Measurements from ENCODE around the gene QSOX1. TPM values are rescaled to one million over a fixed set of nuclear protein-coding genes. Genes with fewer than 3 reads are reported as not detected.

QSOX1 gene
- total and polyA plus RNA-seq, 2 of the 4 experiments (the other 2 are of a cell fraction): 102 to 791 TPM

DNA sequence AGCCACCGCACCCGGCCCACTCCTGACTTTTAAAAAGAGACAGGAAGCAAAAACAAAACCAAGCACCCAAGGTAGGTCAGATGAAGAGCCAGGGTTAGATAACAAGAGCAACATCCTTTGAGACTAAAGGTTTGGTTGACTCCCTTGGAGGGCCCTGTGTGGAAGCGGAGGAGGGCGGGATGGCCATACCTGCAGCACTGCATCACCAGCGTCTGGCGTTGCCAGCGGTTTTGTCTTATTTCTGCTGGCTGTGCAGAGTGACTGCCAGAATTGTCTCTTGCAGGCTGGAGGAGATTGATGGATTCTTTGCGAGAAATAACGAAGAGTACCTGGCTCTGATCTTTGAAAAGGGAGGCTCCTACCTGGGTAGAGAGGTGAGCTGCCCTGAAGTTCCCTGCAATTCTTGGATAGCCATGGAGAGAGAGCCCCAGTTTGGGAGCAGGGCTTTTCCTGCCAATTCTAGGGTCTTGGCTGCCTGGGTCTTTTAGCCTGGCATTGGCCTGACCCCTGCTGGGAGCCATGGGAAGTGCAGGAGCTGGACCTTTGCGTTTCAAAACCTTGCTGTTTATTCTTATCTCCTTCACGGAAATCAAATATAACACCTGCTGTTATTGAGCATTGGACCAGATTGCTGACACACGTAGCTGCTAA, 24.0 kb downstream of the QSOX1 start:
- H3K79me1 ChIP-seq (ENCODE audit: low read depth in 1 of 2, low read length in 2 of 2): peaks cover 13 to 51% of the 10 kb centered on the region in 2 experiments
- no peaks in the 10 kb centered on the region for H3K9me3 ChIP-seq (ENCODE audit: control insufficient read depth, insufficient read depth, low read length)
- peaks cover 8% of the 10 kb centered on the region for H3K9me1 ChIP-seq (ENCODE audit: insufficient read depth, low read length)
- no peak overlapping the region for H3K4ac ChIP-seq (ENCODE audit: low read depth, low read length)
- no peak overlapping the region for H3K4me3 ChIP-seq (ENCODE audit: insufficient read depth, low read depth, low read length)
- peak; percentile 43 for DNase-seq
- TF ChIP-seq SMC3 (IDR thresholded peaks at IDR 0.05; ENCODE audit: low read depth, low read length) (peak; percentile 77), BHLHE40 (IDR thresholded peaks at IDR 0.05; ENCODE audit: low read depth, low read length) (no peak), RFX5 (IDR thresholded peaks at IDR 0.05; ENCODE audit: low read depth, low read length) (no peak), CHD1 (IDR thresholded peaks at IDR 0.05; ENCODE audit: low read depth, low read length) (no peak), RAD21 (IDR thresholded peaks at IDR 0.05; ENCODE audit: low read length) (peak; percentile 93), CEBPB (IDR thresholded peaks at IDR 0.05; ENCODE audit: low read depth, low read length) (no peak)
- TF ChIP-seq, protein P1, sequence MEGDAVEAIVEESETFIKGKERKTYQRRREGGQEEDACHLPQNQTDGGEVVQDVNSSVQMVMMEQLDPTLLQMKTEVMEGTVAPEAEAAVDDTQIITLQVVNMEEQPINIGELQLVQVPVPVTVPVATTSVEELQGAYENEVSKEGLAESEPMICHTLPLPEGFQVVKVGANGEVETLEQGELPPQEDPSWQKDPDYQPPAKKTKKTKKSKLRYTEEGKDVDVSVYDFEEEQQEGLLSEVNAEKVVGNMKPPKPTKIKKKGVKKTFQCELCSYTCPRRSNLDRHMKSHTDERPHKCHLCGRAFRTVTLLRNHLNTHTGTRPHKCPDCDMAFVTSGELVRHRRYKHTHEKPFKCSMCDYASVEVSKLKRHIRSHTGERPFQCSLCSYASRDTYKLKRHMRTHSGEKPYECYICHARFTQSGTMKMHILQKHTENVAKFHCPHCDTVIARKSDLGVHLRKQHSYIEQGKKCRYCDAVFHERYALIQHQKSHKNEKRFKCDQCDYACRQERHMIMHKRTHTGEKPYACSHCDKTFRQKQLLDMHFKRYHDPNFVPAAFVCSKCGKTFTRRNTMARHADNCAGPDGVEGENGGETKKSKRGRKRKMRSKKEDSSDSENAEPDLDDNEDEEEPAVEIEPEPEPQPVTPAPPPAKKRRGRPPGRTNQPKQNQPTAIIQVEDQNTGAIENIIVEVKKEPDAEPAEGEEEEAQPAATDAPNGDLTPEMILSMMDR (conservative IDR thresholded peaks at IDR 0.05; ENCODE audit: low read depth, low read length): peak; percentile 82
- TF ChIP-seq, protein P2, sequence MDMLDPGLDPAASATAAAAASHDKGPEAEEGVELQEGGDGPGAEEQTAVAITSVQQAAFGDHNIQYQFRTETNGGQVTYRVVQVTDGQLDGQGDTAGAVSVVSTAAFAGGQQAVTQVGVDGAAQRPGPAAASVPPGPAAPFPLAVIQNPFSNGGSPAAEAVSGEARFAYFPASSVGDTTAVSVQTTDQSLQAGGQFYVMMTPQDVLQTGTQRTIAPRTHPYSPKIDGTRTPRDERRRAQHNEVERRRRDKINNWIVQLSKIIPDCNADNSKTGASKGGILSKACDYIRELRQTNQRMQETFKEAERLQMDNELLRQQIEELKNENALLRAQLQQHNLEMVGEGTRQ (IDR thresholded peaks at IDR 0.05; ENCODE audit: low read depth, low read length): no peak
- no peak overlapping the region for H2BK5ac ChIP-seq (ENCODE audit: low read depth, low read length, poor library complexity, severe bottlenecking)
- no peak overlapping the region for H2BK20ac ChIP-seq (ENCODE audit: low read depth, low read length)
- BruUV-seq (replicated peaks): no TSS peak
- peaks cover 2% of the 10 kb centered on the region; the same call in 1 of the 2 replicates for H3K4me1 ChIP-seq (ENCODE audit: control insufficient read depth, insufficient read depth, low read length)
- no peak overlapping the region for H3K18ac ChIP-seq (ENCODE audit: low read depth, low read length)
- in situ Hi-C loops (cut with MboI; ENCODE audit: low sequenced_read_pairs) (no loop called here), dilution Hi-C loops (cut with HindIII; ENCODE audit: low sequenced_read_pairs, unreplicated experiment) (no loop called here), intact Hi-C loops (cut with micrococcal nuclease) (loop anchor here (1.0 to 5.0 kb wide), 2 partner anchors 296 to 311 kb away; partner anchors contain the start of gene TOR1AIP1)
- H2BK15ac ChIP-seq (ENCODE audit: low read depth, low read length): no peak overlapping the region
- no peak overlapping the region for H4K8ac ChIP-seq (ENCODE audit: low read depth in 2 of 2, low read length in 2 of 2)
- peak; percentile 24; the same call in 1 of the 2 replicates for ATAC-seq (ENCODE audit: low read depth)
- no peak overlapping the region for H3K27ac ChIP-seq (ENCODE audit: insufficient read depth, low read length)
- no peak overlapping the region for H3K14ac ChIP-seq (replicated peaks; ENCODE audit: low read depth, low read length)
- H3K9ac ChIP-seq (ENCODE audit: low read depth, low read length): no peak overlapping the region
- no peak overlapping the region for H2BK120ac ChIP-seq (ENCODE audit: low read depth, low read length)
- CTCF ChIA-PET: interaction anchor here (0.6 to 1.2 kb wide), 6 partner anchors 9 to 1761 kb away, joined by 3 to 4 read pairs (median 3); no protein-coding TSS in a partner anchor
- H3K56ac ChIP-seq (ENCODE audit: extremely low read depth, insufficient read depth, low read length): no peak overlapping the region
- no peak overlapping the region for H2AFZ ChIP-seq (replicated peaks; ENCODE audit: low read length, poor library complexity)
- no peak overlapping the region for H3K4me2 ChIP-seq (ENCODE audit: low read depth, low read length)
- H4K20me1 ChIP-seq (ENCODE audit: insufficient read depth, low read length): peaks cover 40% of the 10 kb centered on the region
- no peak overlapping the region for H4K5ac ChIP-seq (ENCODE audit: low read depth, low read length)
- peak overlapping the region; percentile 68 for H2AK9ac ChIP-seq (replicated peaks; ENCODE audit: low read depth, low read length, poor library complexity)
- no peaks in the 10 kb centered on the region for H3K27me3 ChIP-seq (ENCODE audit: control insufficient read depth, insufficient read depth, low read length)
- WGBS, 2 experiments (ENCODE audit: extremely low coverage in 2 of 2, insufficient read length in 1 of 2): no CpG with 5 or more reads among the region's 12 CpGs
- H3K36me3 ChIP-seq (ENCODE audit: control insufficient read depth, insufficient read depth, low read length): peaks cover 89% of the 10 kb centered on the region
- no peak overlapping the region for H3K23ac ChIP-seq (ENCODE audit: low read depth, low read length)
- no peak overlapping the region for H2AK5ac ChIP-seq (ENCODE audit: low read depth, low read length)
- POLR2A ChIA-PET (ENCODE audit: unreplicated experiment): no interaction called here
- no peak overlapping the region for H4K91ac ChIP-seq (ENCODE audit: insufficient read depth, low read depth, low read length)
